ENCODE data around the gene FBXL3. TPM values are rescaled to one million over a fixed set of nuclear protein-coding genes. Genes with fewer than 3 reads are reported as not detected.

Gene FBXL3
- total and polyA plus RNA-seq, 4 donors, result 10.2 to 60.4 (median 28.1) TPM

DNA sequence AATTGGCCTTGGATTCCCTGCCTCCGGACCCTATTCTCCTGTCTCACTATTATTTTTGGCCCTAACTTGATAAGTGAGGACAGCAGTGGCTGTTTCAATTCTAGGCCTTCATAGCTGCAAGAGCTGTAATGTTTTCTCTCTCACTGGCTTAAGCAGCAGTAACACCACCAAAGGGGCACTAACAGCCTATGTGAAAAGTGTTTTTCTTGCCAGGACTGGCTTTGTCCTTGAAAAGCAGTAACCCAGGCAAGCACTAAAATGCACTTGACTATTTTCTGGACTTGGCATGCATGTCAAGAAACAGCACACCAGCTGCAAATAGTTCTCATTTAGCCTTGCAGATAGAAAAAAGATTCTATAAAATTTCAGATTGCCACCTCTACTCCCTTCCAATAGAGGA lies 9.3 kb upstream of the FBXL3 start:
- TF ChIP-seq RXRA (IDR thresholded peaks at IDR 0.05) (no peak), FOXA2 (IDR thresholded peaks at IDR 0.05) (no peak), REST (IDR thresholded peaks at IDR 0.05) (no peak), JUND (IDR thresholded peaks at IDR 0.05) (no peak), ZBTB33 (IDR thresholded peaks at IDR 0.05) (no peak), HNF4G (IDR thresholded peaks at IDR 0.05) (no peak), FOXA1 (IDR thresholded peaks at IDR 0.05) (no peak), ATF3 (IDR thresholded peaks at IDR 0.05) (no peak), HNF4A (conservative IDR thresholded peaks at IDR 0.05) (no peak), EGR1 (IDR thresholded peaks at IDR 0.05; ENCODE audit: low read depth in 2 of 2) (no peak), GABPA (IDR thresholded peaks at IDR 0.05 in 1 of 2, conservative IDR thresholded peaks at IDR 0.05 in 1 of 2) (no peak), TAF1 (conservative IDR thresholded peaks at IDR 0.05) (no peak)
- TF ChIP-seq, protein P1, sequence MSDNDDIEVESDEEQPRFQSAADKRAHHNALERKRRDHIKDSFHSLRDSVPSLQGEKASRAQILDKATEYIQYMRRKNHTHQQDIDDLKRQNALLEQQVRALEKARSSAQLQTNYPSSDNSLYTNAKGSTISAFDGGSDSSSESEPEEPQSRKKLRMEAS (IDR thresholded peaks at IDR 0.05), result no peak
- no peaks in the 10 kb centered on the region for H3K4me1 ChIP-seq (ENCODE audit: control insufficient read depth in 4 of 4, insufficient read depth in 4 of 4, low read length in 3 of 4)
- WGBS, result 98% methylated on average over 1 of the region's 1 CpG

GRCh38 chr13:77034881-77035280 lies 7.9 kb upstream of the FBXL3 start:
- no peak overlapping the region for H3K9ac ChIP-seq (ENCODE audit: low read depth in 1 of 2, low read length in 2 of 2)
- no peaks in the 10 kb centered on the region for H3K4me1 ChIP-seq (ENCODE audit: control insufficient read depth in 4 of 4, insufficient read depth in 4 of 4, low read length in 3 of 4)
- no peak overlapping the region for H3K27ac ChIP-seq (ENCODE audit: low read depth in 1 of 2, low read length in 2 of 2)
- DNase-seq (ENCODE audit: low spot score), result no peak
- H3K9me3 ChIP-seq (ENCODE audit: control insufficient read depth in 4 of 4, low read length in 3 of 4), result no peaks in the 10 kb centered on the region
- H3K4me3 ChIP-seq (ENCODE audit: low read depth in 1 of 3, low read length in 3 of 3), result no peak overlapping the region
- H3K36me3 ChIP-seq (ENCODE audit: control insufficient read depth in 4 of 4, insufficient read depth in 3 of 4, low read depth in 1 of 4, low read length in 3 of 4), result peaks cover 0 to 2% (median 0%) of the 10 kb centered on the region in 4 donors
- TF ChIP-seq FOXA2 (IDR thresholded peaks at IDR 0.05) (no peak), GABPA (IDR thresholded peaks at IDR 0.05 in 1 of 2, conservative IDR thresholded peaks at IDR 0.05 in 1 of 2) (no peak), SP1 (IDR thresholded peaks at IDR 0.05) (no peak), YY1 (IDR thresholded peaks at IDR 0.05) (no peak), REST (IDR thresholded peaks at IDR 0.05) (no peak), CTCF (IDR thresholded peaks at IDR 0.05; ENCODE audit: low read depth, low read length, missing input control) (no peak), RAD21 (IDR thresholded peaks at IDR 0.05) (no peak), HNF4G (IDR thresholded peaks at IDR 0.05) (no peak)
- TF ChIP-seq, protein P1 (IDR thresholded peaks at IDR 0.05), result no peak
- WGBS, result 96% methylated on average over 5 of the region's 5 CpGs
- no peaks in the 10 kb centered on the region for H3K27me3 ChIP-seq (ENCODE audit: control insufficient read depth in 4 of 4, insufficient read depth in 4 of 4, low read length in 3 of 4)

More for the DNA sequence above, 9.3 kb upstream of the FBXL3 start:
- H3K9ac ChIP-seq (ENCODE audit: low read depth in 1 of 2, low read length in 2 of 2), result no peak overlapping the region
- H3K36me3 ChIP-seq (ENCODE audit: control insufficient read depth in 4 of 4, insufficient read depth in 3 of 4, low read depth in 1 of 4, low read length in 3 of 4), result no peaks in the 10 kb centered on the region
- H3K27ac ChIP-seq (ENCODE audit: low read depth in 1 of 2, low read length in 2 of 2), result no peak overlapping the region
- H3K27me3 ChIP-seq (ENCODE audit: control insufficient read depth in 4 of 4, insufficient read depth in 4 of 4, low read length in 3 of 4), result no peaks in the 10 kb centered on the region
- no peaks in the 10 kb centered on the region for H3K9me3 ChIP-seq (ENCODE audit: control insufficient read depth in 4 of 4, low read length in 3 of 4)
- no peak overlapping the region for H3K4me3 ChIP-seq (ENCODE audit: low read depth in 1 of 3, low read length in 3 of 3)
- no peak for DNase-seq (ENCODE audit: low spot score)

All from liver (tissue), 9 donors.